SJCRH30 (cell line): ENCODE results near the gene KLHL35. TPM values are rescaled to one million over a fixed set of nuclear protein-coding genes. Genes with fewer than 3 reads are reported as not detected.

Experiments
- DNase-seq, 2 experiments: peaks; one replicate each; pipeline ENCODE4 v3.0.0-alpha.2; 2015 to 2020
- H3K27ac ChIP-seq: fragments of 250-450 bp; sonication (Bioruptor Pico); 2 replicates; pipeline ENCODE4 v1.5.1; 2020; ENCODE audit warnings: mild to moderate bottlenecking, moderate library complexity
- H3K27me3 ChIP-seq: fragments of 250-450 bp; sonication (Bioruptor Pico); 2 replicates; pipeline ENCODE4 v1.5.1; 2020; ENCODE audit warnings: mild to moderate bottlenecking, moderate library complexity
- H3K36me3 ChIP-seq: fragments of 250-450 bp; sonication (Bioruptor Pico); 2 replicates; pipeline ENCODE4 v1.5.1; 2020; ENCODE audit warnings: mild to moderate bottlenecking, moderate library complexity
- H3K4me1 ChIP-seq: fragments of 250-450 bp; sonication (Bioruptor Pico); 2 replicates; pipeline ENCODE4 v1.5.1; 2020; ENCODE audit warnings: mild to moderate bottlenecking, moderate library complexity
- H3K4me3 ChIP-seq: fragments of 250-450 bp; sonication (Bioruptor Pico); 2 replicates; pipeline ENCODE4 v1.5.1; 2020; ENCODE audit warnings: mild to moderate bottlenecking, moderate library complexity
- H3K9me3 ChIP-seq: fragments of 250-450 bp; sonication (Bioruptor Pico); replicated peaks from 2 replicates; pipeline ENCODE4 v1.5.1; 2020; ENCODE audit warnings: mild to moderate bottlenecking, moderate library complexity
- total RNA-seq: library from RNA; depleted of rRNA; stranded (reverse); fragments of >200 nt; shearing (Covaris generic); gene quantifications from 2 replicates; pipeline ENCODE4 v1.2.3, GENCODE V29; 2014

KLHL35 gene
- total RNA-seq, 1 experiment from 2014 or later = not detected

DNA sequence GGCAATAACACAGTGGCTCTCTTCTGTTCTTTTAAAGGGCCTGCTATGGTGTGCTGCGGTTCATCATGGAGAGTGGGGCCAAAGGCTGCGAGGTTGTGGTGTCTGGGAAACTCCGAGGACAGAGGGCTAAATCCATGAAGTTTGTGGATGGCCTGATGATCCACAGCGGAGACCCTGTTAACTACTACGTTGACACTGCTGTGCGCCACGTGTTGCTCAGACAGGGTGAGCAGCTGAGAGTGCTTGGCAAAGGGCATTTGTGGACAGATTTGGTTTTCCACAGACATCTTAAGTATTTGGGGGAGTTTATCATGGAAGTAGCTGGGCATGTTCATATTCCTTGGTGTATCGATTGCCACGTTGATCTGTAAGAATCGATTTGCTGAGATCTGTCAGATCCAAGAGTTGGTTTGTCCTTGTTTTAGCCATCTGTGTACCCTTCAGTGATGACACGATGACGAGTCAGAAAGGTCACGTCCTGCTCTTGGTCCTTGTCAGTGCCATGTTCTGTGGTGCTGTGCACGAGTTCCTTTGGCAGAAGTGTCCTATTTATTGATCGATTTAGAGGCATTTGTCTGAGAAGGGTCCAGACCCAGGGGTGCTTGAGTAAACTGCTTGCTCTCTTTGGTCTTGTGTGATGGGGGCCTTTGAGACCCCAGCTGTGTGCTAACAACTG lies 28.9 kb downstream of the KLHL35 start:
- Histone ChIP-seq H3K36me3 (peaks cover 93% of the 10 kb centered on the region), H3K27me3 (no peaks in the 10 kb centered on the region), H3K9me3 (no peaks in the 10 kb centered on the region), H3K4me1 (peaks cover 3% of the 10 kb centered on the region; the same call in 1 of the 2 replicates), H3K27ac (no peak overlapping the region), H3K4me3 (no peak overlapping the region)
- no peak for DNase-seq

DNA sequence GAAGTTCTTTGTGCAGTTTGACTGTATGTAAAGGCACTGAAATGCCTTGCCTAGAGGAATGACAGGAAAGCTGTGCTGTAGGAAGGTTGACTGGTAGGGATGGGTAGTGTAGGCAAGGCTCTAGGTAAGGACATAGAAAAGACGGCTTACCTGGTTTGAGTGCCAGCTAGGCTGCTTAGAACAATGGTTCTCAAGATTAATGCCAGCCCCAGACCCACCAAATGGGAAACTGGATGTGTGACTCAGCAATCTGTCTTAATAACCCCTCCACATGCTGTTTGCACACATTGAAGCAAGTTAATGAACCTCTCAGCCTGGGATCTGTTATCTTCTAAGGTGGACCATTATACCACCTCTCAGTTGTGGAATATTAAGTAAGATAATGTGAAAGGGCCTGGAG lies 30.0 kb downstream of the KLHL35 start:
- no peaks in the 10 kb centered on the region for H3K9me3 ChIP-seq
- no peak overlapping the region for H3K27ac ChIP-seq
- DNase-seq = no peak
- peaks cover 83% of the 10 kb centered on the region for H3K36me3 ChIP-seq
- peaks cover 3% of the 10 kb centered on the region; the same call in 1 of the 2 replicates for H3K4me1 ChIP-seq
- H3K4me3 ChIP-seq = no peak overlapping the region
- H3K27me3 ChIP-seq = no peaks in the 10 kb centered on the region

DNA sequence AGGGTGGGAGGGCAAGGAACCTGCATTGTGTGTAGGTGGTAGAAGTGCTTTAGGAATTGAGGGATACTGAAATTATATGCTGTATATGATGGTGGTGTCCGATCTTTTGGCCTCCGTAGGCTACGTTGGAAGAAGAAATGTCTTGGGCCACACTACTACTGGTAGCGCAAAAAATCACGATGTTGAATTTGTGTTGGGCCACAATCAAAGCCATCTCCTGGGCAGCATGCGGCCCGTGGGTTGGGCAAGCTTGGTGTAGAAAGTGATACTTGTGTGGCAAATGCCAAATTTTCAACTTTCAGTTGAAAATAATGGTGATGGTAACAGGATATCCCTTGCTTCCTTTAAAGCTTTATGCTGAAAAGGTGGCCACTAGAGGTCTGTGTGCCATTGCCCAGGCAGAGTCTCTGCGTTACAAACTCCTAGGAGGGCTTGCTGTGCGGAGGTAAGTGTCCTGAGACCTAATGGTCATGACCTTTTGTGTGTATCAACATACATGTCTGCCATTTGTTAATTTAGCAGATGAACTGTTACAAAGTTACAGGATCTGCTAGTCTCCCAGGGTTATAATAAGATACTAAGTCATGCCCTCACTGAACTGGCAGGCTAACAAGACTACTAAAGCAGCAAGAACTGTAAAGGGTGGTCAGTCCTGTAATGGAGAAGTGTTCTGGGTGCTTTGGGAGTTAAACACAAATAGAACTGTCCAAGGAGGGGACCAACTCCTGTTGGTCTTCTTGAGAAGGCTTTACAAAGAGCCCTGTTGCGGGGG lies 30.8 kb downstream of the KLHL35 start:
- Histone ChIP-seq H3K36me3 (peaks cover 75% of the 10 kb centered on the region), H3K4me1 (peaks cover 3% of the 10 kb centered on the region; the same call in 1 of the 2 replicates), H3K9me3 (no peaks in the 10 kb centered on the region), H3K27ac (no peak overlapping the region), H3K4me3 (no peak overlapping the region), H3K27me3 (no peaks in the 10 kb centered on the region)
- DNase-seq = no peak

DNA sequence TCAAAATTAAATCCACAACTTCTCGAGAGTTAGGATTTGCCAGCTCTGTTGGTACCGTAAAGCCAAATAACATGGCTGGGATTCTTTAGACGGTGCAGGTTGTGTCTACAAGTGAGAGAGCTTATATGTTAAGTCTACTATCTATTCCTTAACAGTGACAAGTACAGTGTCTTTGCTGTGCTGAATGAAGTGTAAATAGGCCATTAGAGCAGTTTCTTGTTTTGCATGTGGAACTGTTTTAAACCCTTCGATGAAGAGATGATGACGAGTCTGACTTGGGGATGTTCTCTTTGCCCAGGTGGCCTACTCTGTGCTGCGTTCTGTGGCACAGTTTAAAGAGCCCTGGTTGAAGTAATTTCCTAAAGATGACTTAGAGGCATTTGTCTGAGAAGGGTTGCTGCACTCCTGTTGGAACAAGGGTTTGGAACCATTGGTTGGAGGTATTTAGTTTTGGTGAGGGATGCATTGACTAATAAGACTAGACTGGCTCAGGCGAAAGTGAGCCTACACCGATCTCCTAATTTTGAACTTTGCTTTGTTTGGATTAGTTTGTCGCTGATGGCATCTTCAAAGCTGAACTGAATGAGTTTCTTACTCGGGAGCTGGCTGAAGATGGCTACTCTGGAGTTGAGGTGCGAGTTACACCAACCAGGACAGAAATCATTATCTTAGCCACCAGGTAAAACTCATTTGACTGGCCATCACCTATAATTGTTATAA lies 32.7 kb downstream of the KLHL35 start:
- H3K9me3 ChIP-seq = no peaks in the 10 kb centered on the region
- H3K4me3 ChIP-seq = peak overlapping the region; percentile 80
- H3K4me1 ChIP-seq = peaks cover 3% of the 10 kb centered on the region; the same call in 1 of the 2 replicates
- H3K27ac ChIP-seq = peak overlapping the region; percentile 88
- H3K36me3 ChIP-seq = peaks cover 56% of the 10 kb centered on the region
- no peaks in the 10 kb centered on the region for H3K27me3 ChIP-seq
- DNase-seq = no peak

DNA sequence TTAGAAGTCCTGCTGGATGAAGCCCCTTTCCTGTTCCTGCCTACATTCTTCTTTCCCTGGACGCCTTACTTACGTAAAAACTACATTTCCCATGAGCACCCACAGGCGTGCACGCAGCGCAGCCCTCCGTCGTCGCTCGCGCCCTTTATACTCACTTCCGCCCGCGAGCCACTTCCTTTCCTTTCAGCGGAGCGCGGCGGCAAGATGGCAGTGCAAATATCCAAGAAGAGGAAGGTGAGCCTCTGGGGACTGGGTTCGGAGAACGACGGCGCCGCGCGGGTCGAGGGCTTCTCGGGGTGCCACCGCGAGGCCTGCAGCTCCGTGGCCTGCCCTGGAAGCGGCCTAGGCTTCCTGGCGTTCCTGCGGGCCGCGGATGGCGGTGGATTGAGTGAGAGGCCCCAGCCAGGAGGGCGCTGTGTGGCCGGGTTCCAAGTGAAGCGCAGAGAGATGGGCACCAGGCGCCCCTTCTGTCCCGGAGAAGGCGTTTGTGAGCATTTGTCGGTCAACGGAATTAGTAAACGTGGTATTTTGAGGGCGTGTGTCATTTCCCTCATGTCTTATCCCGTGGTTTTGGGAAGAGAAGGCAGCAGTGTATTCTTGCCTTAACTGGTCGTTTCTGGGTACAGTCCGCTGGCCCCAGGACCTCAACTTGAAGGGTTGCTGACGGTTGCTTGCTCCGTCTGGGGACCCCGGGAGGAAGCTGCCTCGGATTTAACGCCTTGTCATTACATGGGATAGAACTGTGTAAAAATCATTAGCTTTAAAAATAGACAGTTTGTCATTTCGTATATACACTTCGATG lies 33.5 kb downstream of the KLHL35 start, which contains the start of gene RPS3:
Gene RPS3, plus strand, starts transcription at position 175 of the 802 bp plus-strand sequence. Its CDS starts 30 bp downstream, at position 205.
- no peaks in the 10 kb centered on the region for H3K9me3 ChIP-seq
- peak; percentile 91 to 94 for DNase-seq
- peaks cover 48% of the 10 kb centered on the region for H3K36me3 ChIP-seq

DNA sequence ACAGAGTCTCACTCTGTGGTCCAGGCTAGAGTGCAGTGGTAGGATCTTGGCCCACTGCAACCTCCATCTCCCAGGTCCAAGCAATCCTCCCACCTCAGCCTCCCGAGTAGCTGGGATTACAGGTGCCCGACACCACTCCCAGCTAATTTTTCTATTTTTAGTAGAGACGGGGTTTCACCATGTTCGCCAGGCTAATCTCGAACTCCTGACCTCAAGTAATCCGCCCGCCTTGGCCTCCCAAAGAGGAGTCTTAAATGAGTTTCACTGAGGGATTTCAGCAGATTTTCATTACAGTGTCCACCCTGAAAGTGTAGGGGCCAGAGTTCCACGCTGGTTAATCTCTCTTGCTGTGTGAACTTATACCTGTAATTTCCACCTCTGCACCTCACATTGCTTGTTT lies 34.1 kb downstream of the KLHL35 start:
- no peak for DNase-seq
- Histone ChIP-seq H3K36me3 (peaks cover 42% of the 10 kb centered on the region), H3K27ac (no peak overlapping the region), H3K9me3 (no peaks in the 10 kb centered on the region), H3K4me3 (peak overlapping the region; percentile 80), H3K27me3 (no peaks in the 10 kb centered on the region), H3K4me1 (peaks cover 3% of the 10 kb centered on the region; the same call in 1 of the 2 replicates)

More for the DNA sequence above, 33.5 kb downstream of the KLHL35 start, which contains the start of gene RPS3:
- Histone ChIP-seq H3K4me1 (peaks cover 3% of the 10 kb centered on the region; the same call in 1 of the 2 replicates), H3K27ac (peak within 1 kb of the TSS; percentile 88), H3K27me3 (no peaks in the 10 kb centered on the region), H3K4me3 (peak within 1 kb of the TSS; percentile 80)

DNA sequence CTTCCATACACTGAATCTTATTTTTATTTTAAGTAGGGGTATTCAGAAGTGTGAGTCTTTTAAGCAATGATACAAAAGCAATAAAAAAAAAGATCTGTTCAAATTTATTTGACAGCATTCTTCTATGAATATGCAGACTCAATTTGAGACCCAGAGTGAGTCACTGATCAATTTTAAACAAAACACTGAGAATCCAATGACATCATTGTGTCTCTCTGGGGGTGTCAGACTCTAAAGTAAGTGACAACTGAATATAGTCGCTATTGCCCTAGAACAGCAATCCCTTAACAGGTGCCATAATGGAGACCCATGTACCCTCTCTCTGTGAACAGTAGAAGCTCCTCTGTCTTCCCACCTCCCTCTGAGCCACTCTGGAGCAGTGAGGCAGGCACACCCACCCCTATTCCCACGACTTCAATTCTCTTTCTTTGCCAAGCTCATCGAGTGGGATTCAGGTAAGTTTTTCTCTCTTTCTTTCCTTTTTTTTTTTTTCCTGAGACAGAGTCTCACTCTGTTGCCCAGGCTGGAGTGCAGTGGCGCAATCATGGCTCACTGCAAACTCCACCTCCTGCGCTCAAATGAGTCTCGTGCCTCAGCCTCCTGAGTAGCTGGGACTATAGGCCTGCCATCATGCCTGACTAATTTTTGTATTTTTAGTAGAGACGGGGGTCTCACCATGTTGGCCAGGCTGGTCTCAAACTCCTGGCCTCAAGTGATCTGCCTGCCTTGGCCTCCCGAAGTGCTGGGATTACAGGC lies 38.7 kb downstream of the KLHL35 start:
- no peak for DNase-seq

DNA sequence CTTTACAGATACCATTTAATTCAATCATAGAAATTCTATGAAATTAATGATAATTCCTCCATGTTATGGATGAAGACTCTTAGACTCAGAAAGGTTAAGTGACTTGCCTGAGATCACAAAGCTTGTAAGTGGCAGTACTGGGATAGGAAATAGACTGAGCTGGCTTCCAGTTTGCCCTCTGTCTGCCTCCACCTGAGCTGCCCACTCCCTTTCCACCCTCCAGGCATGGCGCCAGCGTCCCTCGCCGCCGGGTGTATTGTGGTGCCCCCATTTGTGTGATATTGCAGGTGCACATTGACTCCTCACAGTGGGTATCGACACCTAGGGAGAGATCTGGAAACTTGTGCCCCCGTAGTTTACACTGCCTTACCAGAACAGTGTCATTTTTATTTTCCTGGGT lies 43.1 kb downstream of the KLHL35 start:
- Histone ChIP-seq H3K36me3 (no peaks in the 10 kb centered on the region), H3K4me1 (peaks cover 25% of the 10 kb centered on the region), H3K4me3 (no peak overlapping the region), H3K9me3 (no peaks in the 10 kb centered on the region), H3K27me3 (no peaks in the 10 kb centered on the region), H3K27ac (no peak overlapping the region)
- DNase-seq = no peak

More for the DNA sequence above, 38.7 kb downstream of the KLHL35 start:
- no peaks in the 10 kb centered on the region for H3K9me3 ChIP-seq
- H3K4me1 ChIP-seq = peaks cover 2% of the 10 kb centered on the region
- no peaks in the 10 kb centered on the region for H3K36me3 ChIP-seq
- H3K27me3 ChIP-seq = no peaks in the 10 kb centered on the region
- H3K4me3 ChIP-seq = no peak overlapping the region
- no peak overlapping the region for H3K27ac ChIP-seq

DNA sequence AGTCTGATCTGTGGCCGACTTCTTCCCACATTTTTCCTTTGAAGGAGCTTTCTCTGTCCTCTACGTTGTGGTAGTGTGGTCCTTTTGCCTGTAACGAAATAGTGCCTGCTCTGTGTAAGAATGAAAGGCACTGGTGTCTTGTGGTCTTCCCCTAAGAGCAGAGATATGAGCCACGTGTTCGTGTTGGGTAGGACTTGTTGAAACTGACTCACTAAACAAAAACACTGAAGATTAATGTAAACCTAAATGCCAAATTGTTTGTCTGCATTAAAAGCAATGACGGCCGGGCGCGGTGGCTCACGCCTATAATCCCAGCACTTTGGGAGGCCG lies 43.8 kb downstream of the KLHL35 start:
- H3K4me1 ChIP-seq = peaks cover 25% of the 10 kb centered on the region
- no peaks in the 10 kb centered on the region for H3K36me3 ChIP-seq
- H3K4me3 ChIP-seq = peak overlapping the region; percentile 15
- H3K9me3 ChIP-seq = no peaks in the 10 kb centered on the region
- no peak for DNase-seq
- H3K27me3 ChIP-seq = no peaks in the 10 kb centered on the region
- H3K27ac ChIP-seq = peak overlapping the region; percentile 18; the same call in 1 of the 2 replicates

DNA sequence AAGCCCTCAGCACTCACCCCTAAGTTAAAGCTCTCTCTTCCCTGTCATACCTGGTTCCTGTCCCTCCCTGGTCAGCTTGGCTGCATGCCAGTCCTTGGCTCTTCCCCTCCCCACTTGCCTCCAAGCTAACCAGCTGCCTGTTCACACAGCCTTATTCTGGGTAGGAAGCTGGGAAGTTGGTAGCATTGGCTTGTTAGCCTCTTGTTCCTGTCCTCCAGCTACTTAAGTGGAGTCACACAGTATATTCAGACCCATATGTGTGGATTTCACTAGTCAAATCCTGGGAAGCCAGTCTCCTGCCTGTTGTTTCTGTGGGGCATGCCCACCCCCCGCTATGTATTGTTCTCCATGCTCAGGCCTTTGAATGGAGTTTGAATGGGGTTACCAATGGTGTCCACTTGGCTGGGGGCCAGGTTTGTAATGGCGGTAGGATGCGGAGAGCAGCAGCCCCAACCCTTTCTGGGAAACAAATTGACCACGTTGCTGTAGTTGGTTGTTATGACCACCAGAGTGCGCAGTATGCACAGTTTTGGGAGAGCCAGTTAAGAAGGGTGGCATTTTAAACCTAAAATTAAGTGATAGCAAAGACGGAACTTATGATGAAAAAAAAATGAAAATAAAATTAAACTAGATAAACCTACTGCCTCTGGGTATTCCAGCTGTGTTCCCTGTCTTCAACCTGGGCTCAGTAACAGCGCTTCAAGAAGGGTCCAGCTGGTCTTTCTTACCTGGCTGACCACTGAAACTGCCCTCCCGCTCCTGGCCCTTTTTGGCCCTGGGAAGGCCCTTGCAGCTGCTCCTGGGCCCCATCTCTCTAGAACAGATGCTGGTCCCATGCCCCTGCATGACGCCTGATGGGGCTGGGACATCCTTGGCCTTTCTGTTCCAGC lies 44.4 kb downstream of the KLHL35 start:
- peak; percentile 82 to 94 for DNase-seq
- Histone ChIP-seq H3K4me1 (peaks cover 25% of the 10 kb centered on the region), H3K4me3 (peak overlapping the region; percentile 15), H3K27ac (peak overlapping the region; percentile 18; the same call in 1 of the 2 replicates), H3K36me3 (no peaks in the 10 kb centered on the region), H3K27me3 (no peaks in the 10 kb centered on the region), H3K9me3 (no peaks in the 10 kb centered on the region)

DNA sequence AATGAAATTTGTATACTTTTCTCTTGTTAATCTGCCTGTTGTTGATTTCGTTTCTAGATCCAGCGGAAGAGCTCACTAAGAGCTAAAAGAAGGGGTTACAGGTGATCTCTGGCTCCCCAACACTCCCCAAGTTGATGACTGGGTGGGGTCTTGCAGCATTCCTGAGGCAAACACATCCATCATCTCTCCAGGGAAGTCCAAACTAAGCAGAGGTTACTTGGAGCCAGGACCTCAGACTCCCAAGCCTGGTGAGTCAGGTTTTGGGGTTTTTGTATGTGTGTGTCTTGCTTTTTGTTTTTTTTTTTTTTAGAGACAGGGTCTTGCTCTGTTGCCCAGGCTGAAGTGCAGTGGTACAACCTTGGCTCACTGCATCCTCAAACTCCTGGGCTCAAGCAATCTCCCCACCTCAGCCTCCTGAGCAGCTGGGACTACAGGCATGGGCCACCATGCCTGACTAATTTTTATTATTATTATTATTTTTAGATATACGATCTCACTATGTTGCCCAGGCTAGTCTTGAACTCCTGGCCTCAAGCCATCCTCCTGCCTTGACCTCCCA lies 45.2 kb downstream of the KLHL35 start:
- DNase-seq = no peak
- Histone ChIP-seq H3K4me1 (peaks cover 29% of the 10 kb centered on the region), H3K9me3 (no peaks in the 10 kb centered on the region), H3K27ac (peak overlapping the region; percentile 27; the same call in 1 of the 2 replicates), H3K27me3 (no peaks in the 10 kb centered on the region), H3K36me3 (no peaks in the 10 kb centered on the region), H3K4me3 (no peak overlapping the region)

DNA sequence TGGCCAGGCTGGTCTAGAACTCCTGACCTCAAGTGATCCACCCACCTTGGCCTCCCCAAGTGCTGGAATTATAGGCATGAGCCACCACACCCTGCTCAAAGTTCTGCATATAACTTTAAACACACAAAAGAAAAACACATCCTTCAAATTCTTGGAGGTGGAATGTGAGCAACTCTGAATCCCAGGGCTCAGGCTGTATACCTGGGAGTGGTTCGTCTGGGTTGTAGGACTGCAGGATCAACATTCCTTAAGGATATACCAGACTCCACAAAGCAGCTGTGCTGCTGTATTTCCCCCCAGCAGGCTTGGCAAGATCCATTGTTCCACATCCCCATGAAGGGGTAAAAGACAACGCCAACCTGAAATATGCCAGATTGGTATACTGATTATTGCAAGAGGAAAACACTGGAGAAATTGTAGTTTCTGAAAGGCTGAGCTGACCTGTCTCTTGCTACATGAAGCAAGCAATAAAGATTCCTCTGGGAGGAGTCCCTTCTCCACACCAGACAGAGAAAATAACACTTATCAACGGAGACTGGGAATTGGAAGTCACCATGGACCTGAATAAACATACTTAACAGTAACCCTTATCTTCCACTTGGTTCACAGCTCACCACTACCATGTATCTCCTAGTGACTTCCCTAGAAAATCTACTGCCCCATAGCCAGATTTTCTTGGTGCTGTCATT lies 45.9 kb downstream of the KLHL35 start:
- no peak overlapping the region for H3K4me3 ChIP-seq
- peak; percentile 57 to 63 for DNase-seq

More for the DNA sequence above, 45.9 kb downstream of the KLHL35 start:
- H3K4me1 ChIP-seq = peaks cover 29% of the 10 kb centered on the region
- H3K27ac ChIP-seq = peak overlapping the region; percentile 27; the same call in 1 of the 2 replicates
- no peaks in the 10 kb centered on the region for H3K9me3 ChIP-seq
- H3K36me3 ChIP-seq = no peaks in the 10 kb centered on the region
- no peaks in the 10 kb centered on the region for H3K27me3 ChIP-seq
